ENCODE measurements around the gene MSANTD4.
"Not testable (repeated sequence)": the region's sequence is repeated elsewhere in the genome, so short reads cannot be mapped to it uniquely, and the experiment has no call there.

The MSANTD4 gene

DNA sequence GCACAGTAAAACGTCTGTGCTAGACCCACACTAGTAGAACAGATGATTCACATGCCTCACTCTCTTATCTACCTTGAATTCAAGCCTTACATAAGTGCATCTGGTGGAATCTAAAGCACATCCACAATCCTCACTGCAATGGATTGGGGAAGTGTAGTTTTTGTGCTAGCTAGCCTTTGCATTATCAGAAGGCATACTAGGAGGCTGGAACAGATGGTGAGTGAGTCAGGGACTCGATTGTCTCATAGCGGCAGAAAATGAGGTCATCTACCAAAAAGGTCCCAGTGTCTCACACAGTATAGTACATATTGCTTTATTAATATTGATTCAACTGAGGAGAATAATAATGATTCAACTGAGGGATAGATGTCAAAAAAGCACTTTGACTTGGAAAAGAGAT lies 9.3 kb downstream of the MSANTD4 start:
- no peak for DNase-seq (ENCODE audit: low read depth)

DNA sequence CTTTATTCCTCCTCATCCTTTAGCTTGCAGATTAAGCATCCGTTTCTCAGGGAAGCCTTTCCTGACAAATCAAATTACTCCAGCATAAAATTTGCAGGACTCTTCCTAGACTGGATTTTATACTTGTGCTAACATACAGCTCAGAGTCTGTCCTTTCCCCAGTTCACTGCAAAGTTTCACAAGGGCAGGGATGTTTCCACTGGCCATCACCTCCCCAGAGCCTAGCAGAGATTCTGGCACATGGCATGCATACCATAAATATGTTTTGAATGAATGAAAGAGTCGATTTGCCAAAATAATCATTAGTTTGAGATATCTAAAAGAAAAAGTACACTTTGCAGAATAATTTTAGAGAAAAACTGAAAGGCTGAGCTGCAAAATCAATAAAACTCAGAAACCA lies 10.6 kb downstream of the MSANTD4 start:
- no peak for DNase-seq (ENCODE audit: low read depth)

DNA sequence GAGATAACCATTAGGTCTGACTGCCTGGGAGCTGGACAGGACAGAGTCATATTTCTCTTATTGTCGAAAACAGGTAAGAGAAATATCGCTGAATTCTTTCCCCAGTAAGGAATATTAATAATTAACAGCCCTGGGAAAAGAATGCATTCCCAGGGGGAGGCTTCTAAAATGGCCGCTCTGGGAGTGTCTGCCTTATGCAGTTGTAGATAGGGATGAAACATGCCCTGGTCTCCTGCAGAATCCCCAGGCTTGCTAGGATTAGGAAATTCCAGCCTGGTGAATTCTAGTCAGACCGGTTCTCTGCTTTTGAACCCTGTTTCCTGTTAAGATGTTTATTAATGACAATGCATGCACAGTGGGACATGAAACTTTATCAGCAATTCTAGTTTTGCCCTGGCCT lies 18.9 kb downstream of the MSANTD4 start:
- not testable (repeated sequence) for DNase-seq (ENCODE audit: low read depth)

DNA sequence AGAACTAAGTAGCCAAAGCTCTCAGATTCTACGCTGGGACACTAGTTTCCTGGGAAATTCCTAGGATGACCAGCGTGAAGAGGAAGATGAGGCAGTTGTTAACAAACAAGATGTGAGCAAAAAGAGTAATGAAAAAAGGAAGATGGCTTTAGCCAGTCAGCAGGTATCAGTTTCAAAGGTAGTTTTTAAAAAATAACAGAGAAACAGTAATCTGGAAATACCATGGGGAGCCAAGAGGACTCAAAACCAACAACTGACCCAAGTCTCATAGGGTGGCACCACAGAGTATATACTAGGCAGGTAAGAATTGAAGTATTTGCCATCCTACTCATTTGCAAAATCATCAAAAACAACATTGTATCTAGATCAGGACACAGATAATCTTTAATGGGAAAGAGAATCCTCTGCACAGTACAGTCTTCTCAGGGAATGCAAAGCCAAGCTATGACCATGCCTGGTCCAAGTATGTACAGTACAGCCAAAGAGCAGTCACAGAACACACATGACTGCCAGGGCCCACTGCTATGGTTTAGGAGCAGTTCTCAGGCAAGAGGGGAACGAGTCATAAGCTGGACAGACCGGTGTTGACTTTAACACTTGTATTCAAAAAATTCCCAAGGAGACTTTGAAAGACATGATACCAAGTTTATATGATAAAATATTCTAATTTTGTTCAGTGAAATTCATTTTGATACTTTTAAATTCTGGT lies 20.6 kb downstream of the MSANTD4 start:
- no peak for DNase-seq (ENCODE audit: low read depth)

DNA sequence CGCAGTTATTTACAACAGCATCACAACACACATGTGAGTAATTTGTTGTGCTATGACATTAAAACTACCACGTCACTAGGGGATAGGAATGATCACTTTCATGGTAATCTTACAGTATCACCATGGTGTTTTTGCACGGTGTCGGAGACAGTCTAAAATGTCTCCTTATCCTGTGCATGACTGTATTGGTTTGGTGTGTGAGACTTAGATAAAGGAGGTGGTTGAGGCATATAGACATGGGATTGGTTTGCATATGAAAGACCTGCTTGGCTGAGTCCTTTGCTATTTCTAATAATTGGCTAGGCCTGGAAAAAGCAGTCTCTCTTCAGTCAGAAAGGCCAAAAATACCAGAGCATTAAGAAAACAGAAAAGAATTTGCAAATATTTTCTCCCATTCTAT lies 30.2 kb downstream of the MSANTD4 start:
- DNase-seq (ENCODE audit: low read depth), result no peak

DNA sequence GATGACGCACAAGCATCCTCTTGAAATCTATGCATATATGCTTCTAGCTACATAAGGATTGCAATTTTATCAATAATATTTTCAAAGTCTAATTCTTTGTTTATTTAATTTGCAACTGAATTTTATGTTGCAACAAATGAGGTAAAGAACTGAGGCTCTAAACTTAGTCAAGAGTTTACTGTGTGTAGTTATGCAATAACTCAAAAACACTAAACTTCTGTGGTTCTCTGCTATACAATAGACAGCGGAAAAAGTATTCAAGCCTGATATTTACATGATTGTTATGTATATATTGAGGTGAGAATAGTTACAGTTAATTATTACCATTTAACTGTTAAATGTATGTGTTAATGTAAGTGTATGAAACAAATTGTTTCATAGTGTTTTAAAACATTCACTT lies 32.9 kb downstream of the MSANTD4 start:
- no peak for DNase-seq (ENCODE audit: low read depth)

DNA sequence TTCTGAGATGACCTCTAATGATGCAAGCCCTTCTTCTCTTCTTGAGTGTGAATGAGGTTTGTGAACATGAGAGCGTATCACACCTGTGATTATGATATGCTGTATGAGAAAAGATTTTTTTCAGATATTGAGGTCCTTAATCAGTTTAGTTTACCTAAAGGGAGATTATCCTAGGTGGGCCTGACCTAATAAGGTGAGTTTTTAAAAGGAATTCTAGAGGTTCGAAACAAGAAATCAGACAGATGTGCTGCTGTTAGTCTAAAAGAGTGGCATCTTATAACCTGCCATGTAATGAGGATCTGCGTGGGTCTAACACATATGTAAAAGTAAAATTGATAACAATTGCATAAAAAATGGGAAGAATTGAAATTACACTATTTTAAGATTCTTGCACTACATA lies 33.8 kb downstream of the MSANTD4 start:
- no peak for DNase-seq (ENCODE audit: low read depth)

DNA sequence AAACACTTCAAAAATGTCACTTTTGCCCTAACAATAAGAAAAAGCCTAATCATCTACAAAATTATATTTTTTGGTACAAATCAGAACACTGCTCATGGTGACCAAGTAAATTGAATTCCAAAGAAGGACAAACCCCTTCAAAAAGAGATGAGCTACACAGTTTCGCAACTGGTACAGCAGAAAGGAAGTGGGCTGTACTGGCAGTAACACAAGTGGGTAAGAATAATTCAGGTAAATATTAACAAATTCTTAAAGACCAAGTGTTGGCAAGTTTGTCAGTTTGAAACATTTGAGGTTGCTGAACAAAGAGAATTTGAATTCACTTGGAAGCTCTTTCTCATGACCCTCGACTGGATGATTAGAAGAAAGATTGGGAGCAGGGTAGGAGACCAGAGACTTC lies 35.5 kb downstream of the MSANTD4 start:
- no peak for DNase-seq (ENCODE audit: low read depth)

DNA sequence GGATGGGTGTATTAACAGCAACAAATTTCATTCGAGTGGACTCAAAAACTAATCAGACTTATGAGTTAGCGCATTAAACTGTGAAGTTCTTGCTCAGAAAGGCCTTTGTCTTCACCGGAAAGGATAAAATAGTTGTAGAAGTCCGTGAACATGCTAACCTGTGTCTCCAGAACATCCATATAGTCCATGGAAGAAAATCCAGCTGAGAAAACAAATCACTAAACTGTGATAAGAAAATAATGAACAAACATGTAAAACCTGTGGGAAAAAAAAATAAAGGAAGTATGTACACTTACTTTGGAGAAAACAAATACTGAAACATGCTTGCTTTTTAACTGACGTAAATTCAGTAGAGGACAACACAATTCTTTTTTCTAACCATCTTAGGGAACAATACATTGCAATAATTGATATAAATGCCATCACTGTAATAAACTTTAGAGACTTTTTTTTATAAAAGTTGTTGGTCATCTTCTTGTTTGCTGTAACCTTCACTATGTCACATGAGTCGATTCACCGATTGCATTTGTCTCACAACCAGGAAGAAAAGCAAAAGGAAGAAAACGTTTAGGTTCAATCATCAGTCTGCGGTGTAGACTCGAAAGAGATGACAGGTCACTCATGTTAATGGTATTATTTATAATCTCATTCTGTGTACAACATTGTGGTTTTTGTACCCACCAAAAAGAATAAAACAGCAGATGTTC lies 41.9 kb downstream of the MSANTD4 start:
- DNase-seq (ENCODE audit: low read depth), result no peak

DNA sequence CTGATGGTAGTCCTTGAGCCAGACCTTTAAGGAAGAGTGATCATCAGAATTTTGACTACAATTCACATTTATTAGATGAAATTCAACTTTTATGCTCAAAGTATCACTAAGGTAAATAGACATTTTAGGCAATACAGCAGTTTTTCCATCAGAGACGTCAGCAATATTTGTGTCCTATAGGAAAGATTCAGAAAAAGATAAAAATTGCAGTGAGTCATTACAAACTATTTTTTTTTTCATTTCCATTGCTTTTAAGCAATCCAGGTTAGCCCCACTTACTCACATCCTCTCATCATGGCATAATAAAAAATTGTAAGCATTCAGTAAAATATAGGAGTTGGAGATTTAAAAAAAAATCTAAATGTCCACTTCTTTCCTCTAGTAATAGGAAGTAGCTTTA lies 46.9 kb downstream of the MSANTD4 start:
- no peak for DNase-seq (ENCODE audit: low read depth)

DNA sequence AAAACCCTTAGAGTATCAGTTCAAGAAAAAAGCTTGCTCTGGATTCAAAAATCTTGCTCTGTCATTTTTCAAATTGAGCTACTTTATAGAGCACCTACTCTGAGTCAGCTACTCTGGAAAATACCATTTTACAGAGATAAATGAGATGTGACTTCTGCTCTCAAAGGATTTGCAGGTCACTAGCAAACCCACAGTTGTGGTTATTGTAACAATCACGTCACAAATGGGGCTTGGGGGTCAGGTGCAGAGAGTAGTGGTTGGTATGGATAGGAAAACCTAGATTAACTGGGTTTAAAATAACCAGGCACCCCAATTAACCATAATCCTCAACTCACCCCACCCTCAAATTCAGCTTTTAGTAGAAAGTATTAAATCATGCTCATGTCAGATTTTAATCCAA lies 52.3 kb downstream of the MSANTD4 start:
- no peak for DNase-seq (ENCODE audit: low read depth)

DNA sequence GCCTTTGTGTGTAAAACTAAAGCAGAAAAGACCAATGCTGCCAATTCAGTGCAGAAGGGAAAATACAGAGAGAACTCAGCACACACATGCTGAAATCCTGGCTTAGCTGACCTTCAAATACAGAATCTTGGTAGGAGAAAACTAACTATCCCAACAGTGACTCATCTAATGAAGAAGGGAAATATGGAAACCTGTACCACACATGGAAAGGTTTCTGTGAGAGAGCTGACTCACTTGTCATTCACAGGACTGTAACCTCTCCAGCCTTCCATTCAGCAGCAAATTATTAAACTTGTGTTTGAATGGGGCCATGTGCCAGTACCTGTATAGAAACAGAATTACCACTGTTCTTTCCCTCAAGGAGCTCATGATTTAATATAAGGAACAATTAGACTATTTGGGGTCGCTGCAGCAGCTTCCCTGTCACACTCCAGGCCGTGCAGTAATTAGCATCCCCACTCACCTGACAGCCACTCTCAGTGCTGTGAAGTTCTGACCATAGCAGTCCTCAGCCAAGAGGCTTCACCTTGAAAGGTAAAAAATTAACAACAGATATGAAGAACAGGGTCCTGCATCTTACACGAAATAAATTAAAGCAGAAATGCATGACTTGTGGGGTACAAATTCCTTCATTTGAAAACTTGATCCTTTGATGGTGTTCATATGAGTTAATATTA lies 53.9 kb downstream of the MSANTD4 start:
- no peak for DNase-seq (ENCODE audit: low read depth)

DNA sequence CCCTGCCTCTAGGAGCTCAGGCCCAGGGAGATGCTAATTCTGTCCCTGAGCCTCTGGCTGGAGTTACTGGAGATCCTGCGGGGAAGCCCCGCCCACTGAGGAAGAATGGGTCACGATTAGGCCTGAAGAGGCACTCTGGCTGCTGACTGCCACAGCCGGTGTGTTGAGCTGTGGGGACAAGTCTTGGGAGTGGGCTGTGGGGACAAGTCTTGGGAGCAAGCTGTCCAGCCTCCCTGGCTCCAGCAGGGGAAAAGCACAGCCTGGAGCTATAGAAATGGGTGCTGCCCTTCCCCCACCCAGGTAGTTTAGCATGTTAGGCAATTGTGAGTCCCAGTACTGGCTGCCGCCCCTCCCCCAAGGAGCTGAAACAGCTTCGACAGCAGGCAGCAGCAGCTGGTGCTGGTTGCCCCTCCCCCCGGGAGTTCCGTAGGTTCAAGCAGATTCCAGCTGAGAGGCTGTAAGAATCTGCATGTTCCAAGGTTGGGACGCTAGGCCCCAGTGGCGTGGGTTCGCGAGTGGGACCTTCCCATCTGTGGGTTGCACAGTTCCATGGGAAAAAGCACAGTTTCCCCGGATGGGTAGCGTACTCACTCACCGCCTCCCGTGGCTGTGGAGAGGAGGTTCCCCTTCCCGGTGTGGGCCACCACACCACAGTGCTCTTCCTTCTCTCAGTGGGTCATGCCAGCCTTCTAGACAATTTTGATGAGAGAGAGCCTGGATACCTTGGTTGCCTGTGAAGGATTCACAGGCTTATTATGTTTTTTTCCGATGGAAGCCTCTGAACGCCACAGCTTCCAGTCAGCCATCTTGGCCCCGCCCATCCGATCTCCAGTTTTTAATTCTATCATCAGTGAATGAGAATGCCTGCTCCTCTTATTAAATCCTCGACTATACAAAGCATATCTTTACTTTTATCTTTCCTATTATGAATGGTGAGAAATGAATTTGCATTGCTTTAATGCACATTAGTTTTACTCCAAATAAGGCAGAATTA lies 61.5 kb downstream of the MSANTD4 start:
- DNase-seq (ENCODE audit: low read depth), result no peak
